ENCODE data around the gene IDUA. TPM values are rescaled to one million over a fixed set of nuclear protein-coding genes. Genes with fewer than 3 reads are reported as not detected.
"Not testable (repeated sequence)": the region's sequence is repeated elsewhere in the genome, so short reads cannot be mapped to it uniquely, and the experiment has no call there.

The IDUA gene
- total RNA-seq, 1 donor from 2014 or later, result 12.9 TPM

- DNase-seq (ENCODE audit: low spot score), result no peak
- intact Hi-C loops (cut with DNase I), result no loop called here
Measured at GRCh38 chr4:965048-965765, 21.6 kb upstream of the IDUA start.

GRCh38 chr4:965766-966134 is 21.1 kb upstream of the IDUA start:
- DNase-seq (ENCODE audit: low spot score), result no peak
- intact Hi-C loops (cut with DNase I), result no loop called here

- intact Hi-C loops (cut with DNase I), result no loop called here
- no peak for DNase-seq (ENCODE audit: low spot score)
Measured at GRCh38 chr4:966266-967112, 20.4 kb upstream of the IDUA start.

GRCh38 chr4:967113-968104 is 19.4 kb upstream of the IDUA start:
- intact Hi-C loops (cut with DNase I), result no loop called here
- no peak for DNase-seq (ENCODE audit: low spot score)

GRCh38 chr4:968221-968620 is 18.6 kb upstream of the IDUA start:
- intact Hi-C loops (cut with DNase I), result no loop called here
- DNase-seq (ENCODE audit: low spot score), result no peak

- DNase-seq (ENCODE audit: low spot score), result no peak
- intact Hi-C loops (cut with DNase I), result no loop called here
Measured at GRCh38 chr4:968621-969394, 18.0 kb upstream of the IDUA start.

- intact Hi-C loops (cut with DNase I), result loop anchor here (5.0 kb wide), 1 partner anchor 38 kb away; the partner anchor contains the start of genes GAK and TMEM175
- DNase-seq (ENCODE audit: low spot score), result no peak
Measured at GRCh38 chr4:970046-970745, 16.6 kb upstream of the IDUA start.

GRCh38 chr4:970854-971520 is 15.9 kb upstream of the IDUA start:
- intact Hi-C loops (cut with DNase I), result loop anchor here (5.0 kb wide), 1 partner anchor 39 kb away; the partner anchor contains the start of genes GAK and TMEM175

GRCh38 chr4:971666-972500 is 15.0 kb upstream of the IDUA start:
- DNase-seq (ENCODE audit: low spot score), result no peak
- intact Hi-C loops (cut with DNase I), result loop anchor here (5.0 kb wide), 1 partner anchor 40 kb away; the partner anchor contains the start of genes GAK and TMEM175

More at GRCh38 chr4:970854-971520, 15.9 kb upstream of the IDUA start:
- DNase-seq (ENCODE audit: low spot score), result no peak

- intact Hi-C loops (cut with DNase I), result loop anchor here (5.0 kb wide), 1 partner anchor 41 kb away; the partner anchor contains the start of genes GAK and TMEM175
Measured at GRCh38 chr4:972651-973424, 14.0 kb upstream of the IDUA start.

GRCh38 chr4:973431-974397 is 13.1 kb upstream of the IDUA start, which contains the start of gene DGKQ:
Gene DGKQ, minus strand, starts transcription at chr4:973569. Its CDS starts 87 bp downstream, at chr4:973482.
- intact Hi-C loops (cut with DNase I), result loop anchor here (5.0 kb wide), 1 partner anchor 41 kb away; the partner anchor contains the start of genes GAK and TMEM175
- peak; percentile 96 for DNase-seq (ENCODE audit: low spot score)

More at GRCh38 chr4:972651-973424, 14.0 kb upstream of the IDUA start:
- no peak for DNase-seq (ENCODE audit: low spot score)

- no peak for DNase-seq (ENCODE audit: low spot score)
- intact Hi-C loops (cut with DNase I), result loop anchor here (5.0 kb wide), 1 partner anchor 42 kb away; the partner anchor contains the start of genes GAK and TMEM175
Measured at GRCh38 chr4:974668-975067, 12.2 kb upstream of the IDUA start.

GRCh38 chr4:976016-976415 is 10.8 kb upstream of the IDUA start:
- DNase-seq (ENCODE audit: low spot score); intact Hi-C loops (cut with DNase I): not testable (repeated sequence)

GRCh38 chr4:978957-979701 is 7.7 kb upstream of the IDUA start:
- DNase-seq (ENCODE audit: low spot score), result no peak
- intact Hi-C loops (cut with DNase I), result no loop called here

Measured in cardiac septum (tissue), 1 donor.